ENCODE measurements around the gene PPP1R9A.

DNA sequence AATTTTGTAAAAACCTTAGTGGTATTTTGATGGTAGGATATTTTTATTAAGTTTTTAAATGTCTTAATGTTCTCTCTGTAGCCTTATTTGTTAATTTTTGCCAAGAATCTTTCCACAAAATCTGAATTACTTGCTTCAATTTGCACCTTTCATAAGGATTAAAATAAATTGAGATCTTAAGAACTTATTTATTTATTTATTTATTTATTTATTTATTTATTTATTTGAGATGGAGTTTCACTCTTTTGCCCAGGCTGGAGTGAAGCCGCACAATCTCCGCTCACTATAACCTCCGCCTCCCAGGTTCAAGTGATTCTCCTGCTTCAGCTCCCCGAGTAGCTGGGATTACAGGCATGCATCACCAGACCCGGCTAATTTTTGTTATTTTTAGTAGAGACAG, 98.6 kb downstream of the PPP1R9A start:
- TF ChIP-seq, protein P1, sequence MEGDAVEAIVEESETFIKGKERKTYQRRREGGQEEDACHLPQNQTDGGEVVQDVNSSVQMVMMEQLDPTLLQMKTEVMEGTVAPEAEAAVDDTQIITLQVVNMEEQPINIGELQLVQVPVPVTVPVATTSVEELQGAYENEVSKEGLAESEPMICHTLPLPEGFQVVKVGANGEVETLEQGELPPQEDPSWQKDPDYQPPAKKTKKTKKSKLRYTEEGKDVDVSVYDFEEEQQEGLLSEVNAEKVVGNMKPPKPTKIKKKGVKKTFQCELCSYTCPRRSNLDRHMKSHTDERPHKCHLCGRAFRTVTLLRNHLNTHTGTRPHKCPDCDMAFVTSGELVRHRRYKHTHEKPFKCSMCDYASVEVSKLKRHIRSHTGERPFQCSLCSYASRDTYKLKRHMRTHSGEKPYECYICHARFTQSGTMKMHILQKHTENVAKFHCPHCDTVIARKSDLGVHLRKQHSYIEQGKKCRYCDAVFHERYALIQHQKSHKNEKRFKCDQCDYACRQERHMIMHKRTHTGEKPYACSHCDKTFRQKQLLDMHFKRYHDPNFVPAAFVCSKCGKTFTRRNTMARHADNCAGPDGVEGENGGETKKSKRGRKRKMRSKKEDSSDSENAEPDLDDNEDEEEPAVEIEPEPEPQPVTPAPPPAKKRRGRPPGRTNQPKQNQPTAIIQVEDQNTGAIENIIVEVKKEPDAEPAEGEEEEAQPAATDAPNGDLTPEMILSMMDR (conservative IDR thresholded peaks at IDR 0.05), result no peak
- no peak for TF ChIP-seq ZFX (IDR thresholded peaks at IDR 0.05)
